ENCODE measurements around the gene FRMD4A.
"Not testable (repeated sequence)": the region's sequence is repeated elsewhere in the genome, so short reads cannot be mapped to it uniquely, and the experiment has no call there.

FRMD4A gene

DNA sequence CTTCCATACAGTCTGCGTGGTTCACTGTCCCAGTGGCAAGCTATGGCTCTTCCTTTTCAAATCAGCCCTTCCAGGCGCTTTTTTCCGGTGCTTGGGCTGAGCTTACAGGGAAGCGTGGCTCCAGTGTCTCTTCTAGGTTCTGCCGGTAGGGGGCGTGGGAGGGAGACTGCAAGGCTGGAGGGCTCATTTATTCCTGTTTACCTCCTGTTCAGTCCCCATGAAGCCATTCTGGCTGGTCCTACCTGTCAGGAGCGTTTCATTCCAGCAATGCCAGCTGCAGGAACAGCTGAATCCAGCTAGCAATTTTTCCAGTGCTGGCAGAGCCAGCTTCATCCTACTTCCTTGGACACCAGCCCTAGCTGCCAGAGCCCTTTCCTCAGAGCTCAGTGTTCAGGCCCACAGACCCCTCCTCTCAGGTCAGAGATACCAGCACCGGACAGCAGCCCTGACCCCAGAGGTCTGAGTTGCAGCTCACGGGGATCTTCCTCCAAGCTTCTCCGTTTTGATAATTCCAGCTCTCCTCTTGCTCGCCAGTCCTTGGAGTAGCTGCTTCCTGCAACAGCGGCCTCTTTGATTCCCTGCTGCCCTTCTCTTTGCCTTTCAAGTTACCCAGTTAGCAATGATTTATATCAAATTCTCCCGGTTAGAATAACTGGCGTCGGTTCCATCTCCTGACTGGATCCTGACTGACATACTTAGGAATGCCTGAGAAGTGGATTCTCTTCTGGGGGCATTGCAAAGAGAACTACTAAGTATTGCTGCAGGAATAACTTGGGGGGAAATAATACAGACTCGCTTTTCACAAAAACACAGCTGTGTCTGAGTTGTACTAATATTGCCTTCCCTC is 129.8 kb downstream of the FRMD4A start:
- Histone ChIP-seq H3K36me3 (ENCODE audit: insufficient read depth, low read length) (no peaks in the 10 kb centered on the region), H3K9ac (ENCODE audit: low read depth, low read length) (no peak overlapping the region), H3K4me1 (ENCODE audit: insufficient read depth, low read length) (peaks cover 3% of the 10 kb centered on the region; the same call in 1 of the 2 replicates), H3K27ac (ENCODE audit: low read depth, low read length) (no peak overlapping the region), H3K27me3 (ENCODE audit: insufficient read depth, low read length) (no peaks in the 10 kb centered on the region), H3K9me3 (ENCODE audit: insufficient read depth, low read depth, low read length) (no peaks in the 10 kb centered on the region), H3K4me3 (ENCODE audit: low read length) (no peak overlapping the region)
- WGBS = 70% methylated on average over 16 of the region's 16 CpGs

DNA sequence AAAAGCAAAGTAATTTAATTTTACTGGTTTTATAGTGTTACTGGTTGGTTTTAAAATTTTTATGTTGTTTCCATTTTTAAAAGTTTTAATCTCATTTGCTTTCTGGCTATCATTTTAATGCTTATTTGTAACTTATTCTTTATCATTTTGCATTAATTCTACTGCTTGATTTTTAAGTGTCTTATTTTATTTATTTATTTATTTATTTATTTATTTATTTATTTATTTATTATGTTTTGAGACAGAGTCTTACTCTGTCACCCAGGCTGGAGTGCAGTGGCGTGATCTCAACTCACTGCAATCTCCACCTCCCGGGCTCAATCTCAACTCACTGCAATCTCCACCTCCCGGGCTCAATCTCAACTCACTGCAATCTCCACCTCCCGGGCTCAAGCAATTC is 131.6 kb downstream of the FRMD4A start:
- not testable (repeated sequence) for H3K27me3 ChIP-seq (ENCODE audit: insufficient read depth, low read length); H3K9ac ChIP-seq (ENCODE audit: low read depth, low read length); H3K36me3 ChIP-seq (ENCODE audit: insufficient read depth, low read length); H3K27ac ChIP-seq (ENCODE audit: low read depth, low read length); H3K9me3 ChIP-seq (ENCODE audit: insufficient read depth, low read depth, low read length); H3K4me1 ChIP-seq (ENCODE audit: insufficient read depth, low read length); H3K4me3 ChIP-seq (ENCODE audit: low read length)
- WGBS = 96% methylated on average over 4 of the region's 4 CpGs

DNA sequence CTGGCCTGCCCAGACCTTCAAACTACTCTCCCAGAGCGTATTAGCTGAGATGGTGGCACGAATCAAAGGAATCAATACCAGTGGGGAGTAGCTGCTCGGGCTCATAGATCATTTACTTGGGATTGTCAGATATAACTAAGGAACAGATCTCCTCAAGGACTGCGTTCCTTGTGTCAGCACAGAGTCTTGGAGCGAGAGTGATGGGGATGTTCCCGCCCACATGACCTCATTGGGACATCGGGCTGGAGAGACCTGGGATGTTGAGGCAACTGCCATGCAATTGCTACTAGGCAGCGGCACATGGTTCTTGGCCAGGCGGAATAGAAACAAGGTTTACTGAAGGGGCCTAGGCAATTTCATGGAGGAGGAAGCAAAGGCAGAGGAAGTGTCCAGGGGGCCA is 132.6 kb downstream of the FRMD4A start:
- H3K27me3 ChIP-seq (ENCODE audit: insufficient read depth, low read length) = no peaks in the 10 kb centered on the region
- 93% methylated on average over 9 of the region's 9 CpGs for WGBS
- H3K4me1 ChIP-seq (ENCODE audit: insufficient read depth, low read length) = no peaks in the 10 kb centered on the region
- H3K9ac ChIP-seq (ENCODE audit: low read depth, low read length) = no peak overlapping the region
- no peak overlapping the region for H3K4me3 ChIP-seq (ENCODE audit: low read length)
- no peak overlapping the region for H3K27ac ChIP-seq (ENCODE audit: low read depth, low read length)
- H3K9me3 ChIP-seq (ENCODE audit: insufficient read depth, low read depth, low read length) = no peaks in the 10 kb centered on the region
- no peaks in the 10 kb centered on the region for H3K36me3 ChIP-seq (ENCODE audit: insufficient read depth, low read length)

DNA sequence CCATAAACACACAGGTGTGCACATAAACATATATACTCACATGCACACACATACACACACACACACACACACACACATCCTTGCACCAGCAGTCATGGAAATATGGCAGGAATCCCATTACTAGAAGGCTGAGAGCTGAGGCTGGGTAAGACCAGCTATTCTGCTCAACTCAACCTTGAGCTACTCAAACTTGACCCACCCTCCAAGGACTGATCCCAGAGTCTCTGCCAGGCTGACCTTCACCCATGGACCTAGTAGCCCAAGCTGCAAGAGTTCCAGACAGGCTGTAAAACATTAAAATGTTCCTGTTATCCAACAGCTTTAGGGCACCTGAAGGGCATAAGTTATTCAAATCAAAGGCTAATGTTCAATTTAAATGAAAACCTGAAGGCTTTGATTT is 134.6 kb downstream of the FRMD4A start:
- no peaks in the 10 kb centered on the region for H3K27me3 ChIP-seq (ENCODE audit: insufficient read depth, low read length)
- H3K36me3 ChIP-seq (ENCODE audit: insufficient read depth, low read length) = no peaks in the 10 kb centered on the region
- no peak overlapping the region for H3K27ac ChIP-seq (ENCODE audit: low read depth, low read length)
- no peak overlapping the region for H3K9ac ChIP-seq (ENCODE audit: low read depth, low read length)
- H3K4me1 ChIP-seq (ENCODE audit: insufficient read depth, low read length) = no peaks in the 10 kb centered on the region
- no peaks in the 10 kb centered on the region for H3K9me3 ChIP-seq (ENCODE audit: insufficient read depth, low read depth, low read length)
- no peak overlapping the region for H3K4me3 ChIP-seq (ENCODE audit: low read length)

DNA sequence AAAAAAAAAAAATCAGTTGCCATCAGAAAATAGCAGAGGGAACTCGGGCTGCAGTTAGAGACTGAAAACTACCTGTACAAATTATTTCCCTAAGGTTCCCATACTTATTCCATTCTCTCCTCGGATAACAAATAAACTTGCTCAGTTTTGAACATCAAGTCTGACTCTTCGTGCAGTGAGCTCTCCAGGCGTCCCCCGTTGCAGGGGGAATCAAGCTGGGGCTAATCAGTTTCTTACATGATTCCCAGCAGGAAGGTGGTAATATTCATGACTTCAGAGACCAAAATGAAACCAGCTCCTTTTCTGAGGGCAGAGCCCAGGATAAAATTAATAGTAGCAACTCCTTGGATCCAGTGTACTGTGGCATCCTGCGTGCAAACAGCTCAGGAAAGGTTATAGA is 135.3 kb downstream of the FRMD4A start:
- no peak overlapping the region for H3K4me3 ChIP-seq (ENCODE audit: low read length)
- H3K9ac ChIP-seq (ENCODE audit: low read depth, low read length) = no peak overlapping the region
- H3K36me3 ChIP-seq (ENCODE audit: insufficient read depth, low read length) = no peaks in the 10 kb centered on the region
- H3K9me3 ChIP-seq (ENCODE audit: insufficient read depth, low read depth, low read length) = no peaks in the 10 kb centered on the region
- H3K27me3 ChIP-seq (ENCODE audit: insufficient read depth, low read length) = no peaks in the 10 kb centered on the region
- no peak overlapping the region for H3K27ac ChIP-seq (ENCODE audit: low read depth, low read length)
- H3K4me1 ChIP-seq (ENCODE audit: insufficient read depth, low read length) = no peaks in the 10 kb centered on the region
- 61% methylated on average over 6 of the region's 6 CpGs for WGBS

DNA sequence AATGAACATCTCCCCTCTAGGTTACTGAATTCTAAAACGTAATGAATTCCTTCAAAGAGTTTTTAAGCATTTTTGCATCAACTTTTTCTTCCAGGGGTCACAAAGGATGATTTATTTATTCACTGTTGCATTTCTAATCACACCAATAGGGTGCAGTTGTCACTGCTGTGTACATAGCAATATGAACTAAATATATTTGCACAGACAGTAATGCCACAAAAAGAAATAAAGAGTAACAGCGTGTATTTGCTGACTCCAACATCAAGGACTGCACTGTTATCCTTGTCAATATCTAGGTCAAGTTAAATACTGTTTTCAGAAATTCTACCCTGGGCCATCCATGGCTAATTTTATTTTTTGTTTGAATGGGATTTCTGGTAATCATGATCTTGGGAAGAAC is 138.0 kb downstream of the FRMD4A start:
- Histone ChIP-seq H3K27ac (ENCODE audit: low read depth, low read length) (no peak overlapping the region), H3K36me3 (ENCODE audit: insufficient read depth, low read length) (no peaks in the 10 kb centered on the region), H3K4me3 (ENCODE audit: low read length) (no peak overlapping the region), H3K4me1 (ENCODE audit: insufficient read depth, low read length) (no peaks in the 10 kb centered on the region), H3K9ac (ENCODE audit: low read depth, low read length) (no peak overlapping the region), H3K9me3 (ENCODE audit: insufficient read depth, low read depth, low read length) (no peaks in the 10 kb centered on the region), H3K27me3 (ENCODE audit: insufficient read depth, low read length) (no peaks in the 10 kb centered on the region)
- 90% methylated on average over 2 of the region's 2 CpGs for WGBS

DNA sequence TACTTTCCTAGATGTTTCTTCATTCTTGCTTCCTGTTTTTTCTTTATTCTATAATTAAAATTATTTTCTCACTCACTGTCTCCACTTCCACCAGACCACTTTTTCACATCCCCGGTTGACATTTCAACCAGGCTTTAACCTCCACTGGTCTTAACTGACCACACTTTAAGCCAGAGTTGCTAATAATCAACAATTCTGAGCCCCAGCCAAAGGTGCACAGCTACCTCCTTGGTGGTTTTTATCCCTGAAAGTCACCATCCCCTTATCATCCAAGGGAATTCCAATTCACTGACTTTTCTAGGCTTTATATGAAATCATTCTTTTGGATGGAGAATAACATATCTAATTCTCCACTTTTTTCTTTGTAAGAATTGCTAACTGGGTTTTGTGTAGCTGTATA is 138.9 kb downstream of the FRMD4A start:
- no peak overlapping the region for H3K9ac ChIP-seq (ENCODE audit: low read depth, low read length)
- H3K9me3 ChIP-seq (ENCODE audit: insufficient read depth, low read depth, low read length) = no peaks in the 10 kb centered on the region
- no peaks in the 10 kb centered on the region for H3K4me1 ChIP-seq (ENCODE audit: insufficient read depth, low read length)
- no peak overlapping the region for H3K4me3 ChIP-seq (ENCODE audit: low read length)
- H3K36me3 ChIP-seq (ENCODE audit: insufficient read depth, low read length) = no peaks in the 10 kb centered on the region
- H3K27me3 ChIP-seq (ENCODE audit: insufficient read depth, low read length) = no peaks in the 10 kb centered on the region
- 91% methylated on average over 1 of the region's 1 CpG for WGBS
- no peak overlapping the region for H3K27ac ChIP-seq (ENCODE audit: low read depth, low read length)

DNA sequence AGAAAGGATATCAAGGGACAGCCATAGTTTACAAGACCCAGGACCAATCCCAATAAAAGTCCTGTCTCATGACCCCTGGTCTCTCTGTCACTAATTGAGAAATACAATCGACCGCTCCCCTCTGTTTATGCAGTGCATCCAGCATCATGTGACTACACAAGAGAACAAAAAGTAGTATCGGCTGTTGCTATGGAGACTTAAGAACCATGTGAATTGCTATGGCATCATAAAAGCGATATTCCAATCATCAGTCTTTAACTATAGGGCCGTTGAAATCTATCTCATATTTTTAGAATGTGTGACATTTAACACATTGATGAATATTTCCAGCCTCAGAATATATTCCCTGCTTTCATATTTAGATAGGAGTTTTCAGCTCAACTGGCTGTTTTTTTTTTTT is 139.3 kb downstream of the FRMD4A start:
- no peak overlapping the region for H3K9ac ChIP-seq (ENCODE audit: low read depth, low read length)
- H3K27me3 ChIP-seq (ENCODE audit: insufficient read depth, low read length) = no peaks in the 10 kb centered on the region
- no peak overlapping the region for H3K4me3 ChIP-seq (ENCODE audit: low read length)
- H3K36me3 ChIP-seq (ENCODE audit: insufficient read depth, low read length) = no peaks in the 10 kb centered on the region
- H3K4me1 ChIP-seq (ENCODE audit: insufficient read depth, low read length) = no peaks in the 10 kb centered on the region
- 93% methylated on average over 4 of the region's 5 CpGs for WGBS
- H3K9me3 ChIP-seq (ENCODE audit: insufficient read depth, low read depth, low read length) = no peaks in the 10 kb centered on the region
- H3K27ac ChIP-seq (ENCODE audit: low read depth, low read length) = no peak overlapping the region

DNA sequence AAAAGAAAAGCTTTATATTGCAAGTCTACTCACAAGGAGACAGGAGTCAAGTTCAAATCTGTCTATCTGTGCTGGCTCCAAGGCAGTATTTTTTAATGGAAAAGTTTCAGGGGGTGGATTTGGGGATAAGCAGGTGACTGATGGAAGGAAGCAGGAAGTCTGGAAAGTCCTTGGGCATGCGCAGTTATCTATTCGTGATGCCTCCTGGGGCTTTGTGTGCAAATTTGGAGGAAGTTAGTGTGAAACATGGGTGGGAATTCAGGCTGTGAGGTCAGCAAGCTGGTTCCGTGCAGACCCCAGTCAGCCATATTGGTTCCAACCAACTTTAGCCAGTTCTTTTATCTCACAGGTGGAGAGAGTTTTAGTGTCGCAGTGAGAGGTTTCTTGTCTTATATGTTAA is 140.0 kb downstream of the FRMD4A start:
- Histone ChIP-seq H3K27ac (ENCODE audit: low read depth, low read length) (no peak overlapping the region), H3K9me3 (ENCODE audit: insufficient read depth, low read depth, low read length) (no peaks in the 10 kb centered on the region), H3K9ac (ENCODE audit: low read depth, low read length) (no peak overlapping the region), H3K36me3 (ENCODE audit: insufficient read depth, low read length) (no peaks in the 10 kb centered on the region), H3K27me3 (ENCODE audit: insufficient read depth, low read length) (no peaks in the 10 kb centered on the region), H3K4me1 (ENCODE audit: insufficient read depth, low read length) (peaks cover 4% of the 10 kb centered on the region; the same call in 1 of the 2 replicates), H3K4me3 (ENCODE audit: low read length) (no peak overlapping the region)
- WGBS = 82% methylated on average over 4 of the region's 4 CpGs

DNA sequence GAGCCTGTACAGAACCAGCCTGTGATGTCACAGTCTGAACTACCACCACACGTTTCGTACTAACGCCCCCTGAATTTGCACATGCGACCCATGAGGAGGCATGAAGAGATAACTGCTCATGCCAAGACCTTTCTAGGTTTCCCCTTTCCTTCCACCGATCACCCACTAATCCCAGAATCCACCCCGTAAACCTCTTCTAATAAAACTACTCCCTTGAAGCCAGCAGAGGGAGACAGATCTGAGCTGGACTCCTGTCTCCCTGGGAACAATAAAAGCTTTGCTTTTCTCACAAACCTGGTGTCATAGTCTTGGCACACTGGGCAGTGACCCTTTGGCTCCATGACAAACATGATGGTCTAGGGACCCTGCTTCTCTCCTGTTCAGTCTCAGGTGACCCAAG is 144.5 kb downstream of the FRMD4A start:
- no peaks in the 10 kb centered on the region for H3K9me3 ChIP-seq (ENCODE audit: insufficient read depth, low read depth, low read length)
- H3K27me3 ChIP-seq (ENCODE audit: insufficient read depth, low read length) = no peaks in the 10 kb centered on the region
- H3K4me3 ChIP-seq (ENCODE audit: low read length) = no peak overlapping the region
- no peak overlapping the region for H3K9ac ChIP-seq (ENCODE audit: low read depth, low read length)
- H3K4me1 ChIP-seq (ENCODE audit: insufficient read depth, low read length) = peaks cover 13% of the 10 kb centered on the region
- 84% methylated on average over 6 of the region's 6 CpGs for WGBS
- peak overlapping the region; percentile 12; the same call in 1 of the 2 replicates for H3K27ac ChIP-seq (ENCODE audit: low read depth, low read length)
- H3K36me3 ChIP-seq (ENCODE audit: insufficient read depth, low read length) = no peaks in the 10 kb centered on the region

DNA sequence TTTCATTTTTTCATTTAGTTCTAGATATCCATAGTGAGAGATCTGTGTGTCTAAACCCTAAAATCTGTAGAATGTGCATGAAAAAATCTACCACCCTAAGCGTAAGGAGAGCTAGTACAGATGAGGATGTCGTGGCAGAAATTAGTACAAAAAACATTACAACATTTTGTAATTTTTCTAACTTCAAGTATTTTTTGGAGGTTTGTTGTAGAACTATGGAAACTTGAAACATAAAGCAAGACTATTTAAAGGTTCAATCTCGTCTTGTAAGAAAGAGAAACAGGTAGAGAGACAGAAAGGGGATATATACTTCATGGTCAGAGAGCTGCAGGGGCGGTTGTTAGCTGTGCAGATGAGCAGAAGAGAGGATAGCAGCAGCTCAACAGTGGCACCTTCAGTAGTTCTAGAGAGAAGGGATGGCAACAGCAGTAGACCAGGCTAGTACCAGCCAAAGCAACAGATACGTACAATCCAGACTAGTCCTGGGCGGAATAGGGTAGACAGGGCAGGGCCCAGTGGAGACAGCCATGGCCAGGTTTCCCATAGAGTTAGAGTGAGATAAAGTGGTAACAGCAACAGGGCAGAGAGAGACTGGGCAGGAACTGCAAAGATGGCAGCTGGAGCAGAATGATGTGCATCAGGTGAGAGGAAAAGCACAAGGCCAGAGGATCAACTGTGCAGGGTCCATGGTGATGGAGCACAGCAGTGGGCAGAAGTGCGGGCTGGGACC is 145.2 kb downstream of the FRMD4A start:
- Histone ChIP-seq H3K27ac (ENCODE audit: low read depth, low read length) (peak overlapping the region; percentile 88), H3K9me3 (ENCODE audit: insufficient read depth, low read depth, low read length) (no peaks in the 10 kb centered on the region), H3K9ac (ENCODE audit: low read depth, low read length) (peak overlapping the region; percentile 88), H3K27me3 (ENCODE audit: insufficient read depth, low read length) (no peaks in the 10 kb centered on the region), H3K36me3 (ENCODE audit: insufficient read depth, low read length) (no peaks in the 10 kb centered on the region), H3K4me3 (ENCODE audit: low read length) (no peak overlapping the region), H3K4me1 (ENCODE audit: insufficient read depth, low read length) (peaks cover 13% of the 10 kb centered on the region)
- 48% methylated on average over 5 of the region's 7 CpGs for WGBS

Data from HUES64 (cell line).